ENCODE measurements around the gene DHX15. TPM values are rescaled to one million over a fixed set of nuclear protein-coding genes. Genes with fewer than 3 reads are reported as not detected.
"Not testable (repeated sequence)": the region's sequence is repeated elsewhere in the genome, so short reads cannot be mapped to it uniquely, and the experiment has no call there.

Gene DHX15
- total RNA-seq, 2 experiments from 2014 or later: 216 to 222 TPM

GRCh38 chr4:24508541-24508940, 75.8 kb downstream of the DHX15 start:
- Mint-ChIP-seq H3K27ac (no peak overlapping the region), H3K4me1 (ENCODE audit: low read depth) (no peaks in the 10 kb centered on the region), H3K36me3 (ENCODE audit: low read depth) (no peaks in the 10 kb centered on the region), H3K27me3 (no peaks in the 10 kb centered on the region), H3K4me3 (no peak overlapping the region), H3K9me3 (no peaks in the 10 kb centered on the region)
- no peak for TF ChIP-seq CTCF (IDR thresholded peaks at IDR 0.05)
- ATAC-seq (no peak), DNase-seq (no peak)
- ChIA-PET CTCF (interaction anchor here (0.7 to 1.1 kb wide), 2 partner anchors 21 to 842 kb away, joined by 3 read pairs; no protein-coding TSS in a partner anchor), POLR2A (interaction anchor here (1.0 kb wide), 1 partner anchor 39 kb away, joined by 3 read pairs; no protein-coding TSS in a partner anchor)
- intact Hi-C loops (cut with micrococcal nuclease): no loop called here

GRCh38 chr4:24507439-24507838, 76.9 kb downstream of the DHX15 start:
- Mint-ChIP-seq H3K4me3 (no peak overlapping the region), H3K36me3 (ENCODE audit: low read depth) (no peaks in the 10 kb centered on the region), H3K27me3 (no peaks in the 10 kb centered on the region), H3K4me1 (ENCODE audit: low read depth) (no peaks in the 10 kb centered on the region), H3K9me3 (no peaks in the 10 kb centered on the region), H3K27ac (no peak overlapping the region)
- ChIA-PET CTCF (no interaction called here), POLR2A (interaction anchor here (0.6 kb wide), 1 partner anchor 628 kb away, joined by 3 read pairs; no protein-coding TSS in a partner anchor)
- no peak for DNase-seq
- intact Hi-C loops (cut with micrococcal nuclease): no loop called here
- no peak for ATAC-seq
- no peak for TF ChIP-seq CTCF (IDR thresholded peaks at IDR 0.05)

- CTCF ChIA-PET; H3K4me1 Mint-ChIP-seq (ENCODE audit: low read depth); intact Hi-C loops (cut with micrococcal nuclease); H3K27me3 Mint-ChIP-seq; ATAC-seq; H3K4me3 Mint-ChIP-seq; H3K9me3 Mint-ChIP-seq; DNase-seq; H3K27ac Mint-ChIP-seq; H3K36me3 Mint-ChIP-seq (ENCODE audit: low read depth); POLR2A ChIA-PET: not testable (repeated sequence)
These were observed 81.3 kb downstream of the DHX15 start for GRCh38 chr4:24503090-24503489.

GRCh38 chr4:24497221-24497620, 87.1 kb downstream of the DHX15 start:
- Mint-ChIP-seq H3K27ac (no peak overlapping the region), H3K4me1 (ENCODE audit: low read depth) (no peaks in the 10 kb centered on the region), H3K9me3 (no peaks in the 10 kb centered on the region), H3K4me3 (no peak overlapping the region), H3K27me3 (peaks cover 1% of the 10 kb centered on the region), H3K36me3 (ENCODE audit: low read depth) (no peaks in the 10 kb centered on the region)
- CTCF ChIA-PET: interaction anchor here (2.6 kb wide), 1 partner anchor 8 kb away, joined by 9 read pairs; no protein-coding TSS in a partner anchor
- no peak for DNase-seq
- intact Hi-C loops (cut with micrococcal nuclease): no loop called here
- ATAC-seq: no peak
- POLR2A ChIA-PET: interaction anchor here (0.6 kb wide), 1 partner anchor 210 kb away, joined by 3 read pairs; no protein-coding TSS in a partner anchor
- no peak for TF ChIP-seq CTCF (IDR thresholded peaks at IDR 0.05)

- no peak overlapping the region for H3K4me3 Mint-ChIP-seq
- H3K27me3 Mint-ChIP-seq: peaks cover 1% of the 10 kb centered on the region
- H3K9me3 Mint-ChIP-seq: no peaks in the 10 kb centered on the region
- H3K4me1 Mint-ChIP-seq (ENCODE audit: low read depth): no peaks in the 10 kb centered on the region
- H3K36me3 Mint-ChIP-seq (ENCODE audit: low read depth): no peaks in the 10 kb centered on the region
- ATAC-seq (no peak), DNase-seq (no peak)
- TF ChIP-seq CTCF (IDR thresholded peaks at IDR 0.05): no peak
- intact Hi-C loops (cut with micrococcal nuclease): no loop called here
- H3K27ac Mint-ChIP-seq: no peak overlapping the region
- POLR2A ChIA-PET: interaction anchor here (0.6 kb wide), 1 partner anchor 210 kb away, joined by 3 read pairs; no protein-coding TSS in a partner anchor
- CTCF ChIA-PET: interaction anchor here (2.6 kb wide), 1 partner anchor 8 kb away, joined by 9 read pairs; no protein-coding TSS in a partner anchor
These were observed 87.8 kb downstream of the DHX15 start for GRCh38 chr4:24496597-24496996.
